Caco-2 (cell line): ENCODE measurements around the gene CTLA4. TPM values are rescaled to one million over a fixed set of nuclear protein-coding genes. Genes with fewer than 3 reads are reported as not detected.

Source experiments
- BruUV-seq: library from RNA; stranded (reverse); fragments of 400-500 nt; replicated peaks from 2 replicates; lab custom pipeline; 2021; lab: Mats Ljungman, UMichigan
- CTCF ChIA-PET: fragments of 300-600 bp; sonication (Branson Sonifier 250); formaldehyde crosslinking; loops from one replicate; lab custom pipeline; 2022; ENCODE audit warnings: antibody characterized with exemption; lab: Charles Lee
- POLR2A ChIA-PET: fragments of 300-600 bp; sonication (Branson Sonifier 250); formaldehyde crosslinking; loops from one replicate; lab custom pipeline; 2022; ENCODE audit warnings: antibody characterized with exemption; lab: Charles Lee
- DNase-seq, 2 experiments: peaks; one replicate each; pipeline versions ENCODE4 v3.0.0 to v3.0.0-alpha.2; 2020 to 2022
- H3K27me3 ChIP-seq: replicated peaks from 2 replicates; pipeline ENCODE4 v1.6.0; 2011; ENCODE audit warnings: low read length; ENCODE audit not compliant: control insufficient read depth, insufficient read depth
- H3K36me3 ChIP-seq: 2 replicates; pipeline ENCODE4 v1.5.1; 2011; ENCODE audit warnings: low read length; ENCODE audit not compliant: control insufficient read depth, insufficient read depth
- H3K4me1 ChIP-seq: fragments of 250-450 bp; sonication (Bioruptor Pico); 2 replicates; pipeline ENCODE4 v1.5.1; 2020; ENCODE audit warnings: mild to moderate bottlenecking
- H3K4me3 ChIP-seq: 2 replicates; pipeline ENCODE4 v1.5.1; 2011; ENCODE audit warnings: low read depth, mild to moderate bottlenecking, control low read depth, low read length
- H3K9me3 ChIP-seq: fragments of 250-450 bp; sonication (Bioruptor Pico); 2 replicates; pipeline ENCODE4 v1.5.1; 2020; ENCODE audit warnings: mild to moderate bottlenecking, moderate library complexity
- H3K27ac Mint-ChIP-seq: one replicate; pipeline ENCODE4 v1.8.0; 2022; ENCODE audit warnings: mixed read lengths; ENCODE audit not compliant: unreplicated experiment
- H3K27me3 Mint-ChIP-seq: one replicate; pipeline ENCODE4 v1.8.0; 2022; ENCODE audit warnings: mixed read lengths; ENCODE audit not compliant: insufficient read depth, unreplicated experiment
- H3K36me3 Mint-ChIP-seq: one replicate; pipeline ENCODE4 v1.8.0; 2022; ENCODE audit warnings: mild to moderate bottlenecking, mixed read lengths; ENCODE audit not compliant: insufficient read depth, unreplicated experiment
- H3K4me1 Mint-ChIP-seq: one replicate; pipeline ENCODE4 v1.8.0; 2022; ENCODE audit warnings: low read depth, mixed read lengths; ENCODE audit not compliant: unreplicated experiment
- H3K4me3 Mint-ChIP-seq: one replicate; pipeline ENCODE4 v1.8.0; 2022; ENCODE audit warnings: mild to moderate bottlenecking, moderate library complexity, mixed read lengths; ENCODE audit not compliant: unreplicated experiment
- H3K9me3 Mint-ChIP-seq: one replicate; pipeline ENCODE4 v1.8.0; 2022; ENCODE audit warnings: mixed read lengths; ENCODE audit not compliant: unreplicated experiment
- intact Hi-C: fragments of 100-400 bp; cut with micrococcal nuclease; formaldehyde crosslinking; loops from one replicate; pipeline ENCODE4 v1.10.0; 2022; ENCODE audit not compliant: unreplicated experiment
- total RNA-seq: library from RNA; stranded (reverse); gene quantifications from 2 replicates; pipeline ENCODE4 v1.2.3, GENCODE V29; 2022
- TF ChIP-seq, protein P1 (sequence below), 2 experiments: fragments of 200-600 bp in 1 of 2; IDR thresholded peaks; 1 replicate in 1 of 2; 2 replicates in 1 of 2; pipeline versions ENCODE4 v1.5.1 to v1.8.0; 2011 to 2022; ENCODE audit warnings: antibody characterized with exemption in 1 of 2, control low read depth in 1 of 2, inconsistent platforms in 1 of 2, low read depth in 1 of 2, low read length in 1 of 2, mild to moderate bottlenecking in 1 of 2, moderate library complexity in 1 of 2; ENCODE audit not compliant: insufficient read depth in 1 of 2, severe bottlenecking in 1 of 2, unreplicated experiment in 1 of 2

Gene CTLA4
- total RNA-seq, 1 experiment from 2014 or later = 0.43 TPM

DNA sequence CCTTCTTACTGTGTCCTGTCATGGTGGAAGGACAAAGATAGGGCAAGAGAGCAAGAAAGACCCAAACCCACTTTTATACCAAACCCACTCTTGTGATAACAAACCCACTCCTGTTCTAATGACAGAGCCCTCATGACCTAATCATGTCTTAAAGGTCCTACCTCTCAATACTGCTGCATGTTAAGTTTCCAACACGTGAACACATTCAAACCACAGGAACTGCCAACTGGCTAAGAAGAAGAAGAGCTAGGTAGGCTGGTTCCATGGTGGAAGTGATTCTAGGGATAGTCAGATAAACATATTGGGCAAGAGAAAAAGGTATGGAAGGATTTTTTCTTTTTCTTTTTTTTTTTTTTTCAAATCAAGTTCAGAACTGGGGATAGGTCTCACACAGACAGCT, 22.0 kb downstream of the CTLA4 start:
- CTCF ChIA-PET = no interaction called here
- BruUV-seq = no TSS peak
- POLR2A ChIA-PET = no interaction called here

DNA sequence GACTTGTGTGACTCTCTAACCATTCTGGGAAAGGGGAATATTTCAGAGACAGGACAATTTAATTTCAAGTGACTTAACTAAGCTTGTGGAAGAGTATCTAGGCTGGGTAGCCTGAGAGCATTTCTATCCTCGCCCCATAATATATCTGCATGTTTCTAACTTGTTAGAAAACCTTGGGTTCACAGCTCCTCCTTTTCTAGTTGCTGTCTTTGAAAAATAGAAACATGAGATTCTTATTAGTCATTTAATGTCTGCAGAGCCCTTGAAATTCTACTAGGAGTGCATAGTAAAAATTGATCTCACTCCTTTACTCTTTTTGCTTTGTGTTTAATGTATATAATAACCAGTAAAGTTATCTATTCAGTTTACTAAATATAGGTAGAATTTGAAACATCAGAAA, 22.4 kb downstream of the CTLA4 start:
- Histone ChIP-seq H3K4me1 (peaks cover 11% of the 10 kb centered on the region; the same call in 1 of the 2 replicates), H3K4me3 (no peak overlapping the region), H3K9me3 (peaks cover 4% of the 10 kb centered on the region; the same call in 1 of the 2 replicates), H3K27me3 (no peaks in the 10 kb centered on the region), H3K36me3 (no peaks in the 10 kb centered on the region)
- H3K27ac Mint-ChIP-seq = no peak overlapping the region
- intact Hi-C loops = no loop called here
- no TSS peak for BruUV-seq
- H3K27me3 Mint-ChIP-seq = no peaks in the 10 kb centered on the region
- ChIA-PET CTCF (no interaction called here), POLR2A (no interaction called here)
- H3K9me3 Mint-ChIP-seq = peaks cover 13% of the 10 kb centered on the region
- no peaks in the 10 kb centered on the region for H3K36me3 Mint-ChIP-seq
- DNase-seq = no peak
- H3K4me1 Mint-ChIP-seq = peaks cover 9% of the 10 kb centered on the region
- H3K4me3 Mint-ChIP-seq = no peak overlapping the region
- TF ChIP-seq, protein P1, sequence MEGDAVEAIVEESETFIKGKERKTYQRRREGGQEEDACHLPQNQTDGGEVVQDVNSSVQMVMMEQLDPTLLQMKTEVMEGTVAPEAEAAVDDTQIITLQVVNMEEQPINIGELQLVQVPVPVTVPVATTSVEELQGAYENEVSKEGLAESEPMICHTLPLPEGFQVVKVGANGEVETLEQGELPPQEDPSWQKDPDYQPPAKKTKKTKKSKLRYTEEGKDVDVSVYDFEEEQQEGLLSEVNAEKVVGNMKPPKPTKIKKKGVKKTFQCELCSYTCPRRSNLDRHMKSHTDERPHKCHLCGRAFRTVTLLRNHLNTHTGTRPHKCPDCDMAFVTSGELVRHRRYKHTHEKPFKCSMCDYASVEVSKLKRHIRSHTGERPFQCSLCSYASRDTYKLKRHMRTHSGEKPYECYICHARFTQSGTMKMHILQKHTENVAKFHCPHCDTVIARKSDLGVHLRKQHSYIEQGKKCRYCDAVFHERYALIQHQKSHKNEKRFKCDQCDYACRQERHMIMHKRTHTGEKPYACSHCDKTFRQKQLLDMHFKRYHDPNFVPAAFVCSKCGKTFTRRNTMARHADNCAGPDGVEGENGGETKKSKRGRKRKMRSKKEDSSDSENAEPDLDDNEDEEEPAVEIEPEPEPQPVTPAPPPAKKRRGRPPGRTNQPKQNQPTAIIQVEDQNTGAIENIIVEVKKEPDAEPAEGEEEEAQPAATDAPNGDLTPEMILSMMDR (IDR thresholded peaks at IDR 0.05; ENCODE audit: insufficient read depth in 1 of 2, low read depth in 1 of 2, low read length in 1 of 2, severe bottlenecking in 1 of 2, unreplicated experiment in 1 of 2) = no peak

More for the DNA sequence above, 22.0 kb downstream of the CTLA4 start:
- DNase-seq = no peak
- H3K9me3 ChIP-seq = peaks cover 4% of the 10 kb centered on the region; the same call in 1 of the 2 replicates
- Mint-ChIP-seq H3K27me3 (no peaks in the 10 kb centered on the region), H3K27ac (no peak overlapping the region), H3K36me3 (no peaks in the 10 kb centered on the region), H3K4me3 (no peak overlapping the region), H3K9me3 (peaks cover 13% of the 10 kb centered on the region), H3K4me1 (peaks cover 9% of the 10 kb centered on the region)
- H3K4me1 ChIP-seq = peaks cover 11% of the 10 kb centered on the region; the same call in 1 of the 2 replicates
- no peaks in the 10 kb centered on the region for H3K36me3 ChIP-seq
- no peaks in the 10 kb centered on the region for H3K27me3 ChIP-seq
- H3K4me3 ChIP-seq = no peak overlapping the region
- intact Hi-C loops = no loop called here
- TF ChIP-seq, protein P1 (IDR thresholded peaks at IDR 0.05; ENCODE audit: insufficient read depth in 1 of 2, low read depth in 1 of 2, low read length in 1 of 2, severe bottlenecking in 1 of 2, unreplicated experiment in 1 of 2) = no peak

DNA sequence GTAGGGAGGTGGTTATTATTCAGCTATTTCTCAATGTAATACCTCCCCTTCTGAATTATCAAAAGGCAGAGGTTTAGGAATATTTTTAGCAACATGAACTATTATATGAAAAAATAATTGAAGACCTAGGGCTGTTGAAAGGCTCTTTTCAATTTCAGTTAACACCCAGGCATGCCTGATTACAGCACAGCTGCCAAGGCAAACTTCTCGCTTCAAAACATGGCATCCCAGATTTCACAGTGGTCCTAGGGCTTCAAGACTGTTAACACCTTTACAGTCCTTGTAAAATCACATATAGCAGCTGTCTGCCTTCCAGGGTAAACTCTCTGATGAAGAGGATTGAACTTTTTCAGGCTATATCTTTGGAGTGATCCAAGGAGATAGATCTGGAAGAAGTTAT, 23.2 kb downstream of the CTLA4 start:
- intact Hi-C loops = no loop called here
- ChIA-PET CTCF (no interaction called here), POLR2A (no interaction called here)
- Mint-ChIP-seq H3K27ac (no peak overlapping the region), H3K4me1 (peaks cover 9% of the 10 kb centered on the region), H3K9me3 (peaks cover 13% of the 10 kb centered on the region), H3K4me3 (no peak overlapping the region), H3K36me3 (no peaks in the 10 kb centered on the region), H3K27me3 (no peaks in the 10 kb centered on the region)
- no peak for DNase-seq
- peaks cover 4% of the 10 kb centered on the region; the same call in 1 of the 2 replicates for H3K9me3 ChIP-seq
- H3K27me3 ChIP-seq = no peaks in the 10 kb centered on the region
- BruUV-seq = no TSS peak
- H3K4me1 ChIP-seq = peaks cover 11% of the 10 kb centered on the region; the same call in 1 of the 2 replicates
- TF ChIP-seq, protein P1 (IDR thresholded peaks at IDR 0.05; ENCODE audit: insufficient read depth in 1 of 2, low read depth in 1 of 2, low read length in 1 of 2, severe bottlenecking in 1 of 2, unreplicated experiment in 1 of 2) = no peak
- no peaks in the 10 kb centered on the region for H3K36me3 ChIP-seq
- H3K4me3 ChIP-seq = no peak overlapping the region
